EL (cell line): ENCODE measurements around the gene CDC34.

ENCODE experiments used
- DNase-seq: peaks from one replicate; pipeline ENCODE4 v3.0.0-alpha.2; 2016

Gene CDC34

DNA sequence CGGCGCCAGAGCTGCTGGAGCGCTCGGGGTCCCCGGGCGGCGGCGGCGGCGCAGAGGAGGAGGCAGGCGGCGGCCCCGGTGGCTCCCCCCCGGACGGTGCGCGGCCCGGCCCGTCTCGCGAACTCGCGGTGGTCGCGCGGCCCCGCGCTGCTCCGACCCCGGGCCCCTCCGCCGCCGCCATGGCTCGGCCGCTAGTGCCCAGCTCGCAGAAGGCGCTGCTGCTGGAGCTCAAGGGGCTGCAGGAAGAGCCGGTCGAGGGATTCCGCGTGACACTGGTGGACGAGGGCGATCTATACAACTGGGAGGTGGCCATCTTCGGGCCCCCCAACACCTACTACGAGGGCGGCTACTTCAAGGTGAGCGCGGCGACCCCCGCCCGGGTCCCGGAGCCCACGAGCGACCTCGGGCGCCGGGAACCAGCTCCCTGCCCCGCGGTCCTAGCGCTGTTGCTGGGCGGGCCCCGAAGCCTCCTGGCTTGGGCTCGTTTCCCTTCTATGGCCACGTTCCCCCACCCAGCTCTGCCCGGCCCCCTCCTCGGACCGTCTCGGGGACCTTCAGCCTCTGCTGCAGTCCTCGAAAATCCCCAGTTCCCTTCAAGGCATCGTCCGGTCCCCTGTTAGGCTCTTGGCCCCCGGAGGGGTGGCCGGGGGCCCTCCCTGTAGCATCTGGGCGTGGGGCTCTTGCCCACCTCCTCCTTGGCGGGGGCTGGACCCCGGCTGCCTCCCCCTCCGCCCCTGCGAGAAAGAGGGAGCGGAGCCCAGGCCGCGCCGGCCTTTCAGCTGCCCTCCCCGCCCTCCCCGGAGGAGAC lies at the start of gene CDC34:
TSS of gene CDC34 (plus strand) at position 8 of the 808 bp plus-strand sequence. CDS start at position 180, 172 bp downstream.
- DNase-seq, result no peak

GRCh38 chr19:482186-483041 lies 49.1 kb upstream of the CDC34 start:
- DNase-seq, result peak; percentile 40

DNA sequence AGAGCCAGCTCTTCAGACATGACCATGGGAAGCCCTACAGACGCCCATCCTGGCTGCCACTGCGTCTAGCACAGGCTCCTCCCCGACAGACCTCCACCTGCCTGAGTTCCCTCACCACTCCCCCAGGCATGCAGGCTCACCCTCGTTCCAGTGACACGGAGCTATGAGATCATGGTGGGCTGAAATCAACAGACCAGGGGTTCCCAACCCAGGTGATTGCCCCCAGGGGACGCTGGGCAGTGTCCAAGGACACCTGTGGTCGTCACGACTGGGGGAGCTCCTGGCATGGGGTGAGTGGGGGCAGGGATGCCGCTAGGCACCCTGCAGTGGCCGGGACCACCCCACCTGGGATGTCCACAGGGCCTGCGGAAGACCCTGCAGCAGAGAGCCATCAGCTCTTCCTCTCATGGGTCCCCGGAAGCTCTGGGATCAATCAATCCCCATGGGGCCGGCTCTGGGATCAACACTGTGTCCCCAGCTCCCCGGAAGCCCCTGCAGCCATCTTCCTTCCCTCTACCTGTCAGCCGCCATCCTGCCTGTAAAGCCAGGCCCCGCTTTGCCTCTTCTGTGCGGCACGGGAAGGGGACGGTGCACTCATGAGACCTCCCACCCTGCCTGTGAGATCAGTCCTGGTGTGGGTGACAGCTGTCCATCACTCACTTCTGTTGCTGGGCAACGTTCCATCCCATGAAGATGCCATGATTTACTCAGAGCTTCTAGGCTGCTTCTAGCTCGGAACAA lies 48.1 kb upstream of the CDC34 start:
- DNase-seq, result no peak

- no peak for DNase-seq
Observed at GRCh38 chr19:484494-484893, 47.1 kb upstream of the CDC34 start.

GRCh38 chr19:485077-485476 lies 46.5 kb upstream of the CDC34 start:
- no peak for DNase-seq

DNA sequence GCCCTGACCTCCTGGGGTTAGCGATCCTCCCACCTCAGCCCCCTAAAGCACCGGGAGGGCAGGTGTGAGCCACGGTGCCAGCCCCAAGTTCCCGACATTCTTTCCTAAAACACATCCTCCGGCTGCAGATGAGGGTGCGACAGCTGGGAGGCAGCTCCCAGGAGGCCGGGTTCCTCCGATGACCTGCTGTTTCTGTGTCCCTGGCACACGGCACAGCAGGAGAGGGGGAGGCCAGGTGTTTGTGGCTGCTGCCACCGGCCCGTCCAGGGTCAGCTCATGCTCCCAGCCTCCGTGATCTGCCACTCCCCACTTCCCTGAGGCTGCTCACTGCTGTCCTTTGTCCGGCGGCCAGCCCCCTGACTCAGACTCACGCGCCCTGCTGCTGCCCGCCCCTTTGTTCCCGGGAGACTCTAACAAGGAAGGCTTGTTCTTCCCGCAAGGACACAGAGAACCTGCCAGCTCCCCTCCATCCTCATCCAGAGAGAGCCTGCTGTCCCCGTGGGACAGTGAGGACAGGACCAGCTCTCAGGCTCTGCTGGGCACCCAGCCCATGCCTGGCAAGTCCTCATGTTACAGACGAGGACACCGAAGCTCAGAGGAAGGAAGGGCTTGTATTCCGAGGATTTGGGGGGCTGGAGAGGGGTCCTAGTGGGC lies 45.9 kb upstream of the CDC34 start:
- DNase-seq, result peak; percentile 60

DNA sequence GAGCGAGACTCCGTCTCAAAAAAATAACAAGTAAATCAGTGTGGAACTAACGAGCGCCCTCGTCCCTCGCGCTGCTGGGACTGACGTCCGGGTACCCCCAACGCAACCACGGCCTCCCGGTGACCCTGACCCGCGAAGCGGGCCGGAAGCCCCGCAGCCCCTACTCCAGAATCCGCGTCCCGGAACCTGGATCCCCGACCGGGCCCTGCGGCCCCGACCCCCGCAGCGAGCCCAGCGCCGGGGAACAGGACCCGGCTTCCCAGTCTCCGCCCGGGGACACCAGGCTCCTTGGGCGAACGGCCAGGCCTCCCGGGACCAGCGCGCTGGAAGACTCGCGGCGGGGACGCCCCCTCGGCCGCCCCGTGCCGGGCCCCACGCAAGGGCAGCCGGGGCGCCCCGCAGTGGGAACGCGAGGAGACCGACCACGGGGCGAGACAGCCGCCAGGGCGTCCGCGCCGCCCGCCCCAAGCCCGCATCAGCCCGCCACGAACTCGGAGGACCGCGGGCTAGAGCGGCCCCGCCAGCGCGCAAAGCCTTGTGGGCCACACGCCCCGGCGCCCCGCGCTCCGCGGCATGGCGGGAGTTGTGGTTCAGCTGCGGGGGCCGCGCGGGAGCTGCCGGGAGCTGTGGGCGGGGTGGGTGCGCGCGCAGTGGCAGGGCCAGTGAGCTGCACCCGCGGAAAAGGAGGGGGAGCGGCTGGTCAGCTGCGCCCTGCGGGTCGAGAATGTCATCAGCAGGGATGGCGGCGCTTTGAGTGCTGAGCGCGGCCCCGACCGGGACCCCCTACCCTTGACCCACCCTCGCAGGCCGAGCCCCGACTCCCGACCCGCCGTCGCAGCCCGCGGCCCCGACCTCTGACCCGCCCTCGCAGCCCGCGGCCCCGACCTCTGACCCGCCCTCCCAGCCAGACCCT lies 42.8 kb upstream of the CDC34 start:
- DNase-seq, result peak; percentile 93

DNA sequence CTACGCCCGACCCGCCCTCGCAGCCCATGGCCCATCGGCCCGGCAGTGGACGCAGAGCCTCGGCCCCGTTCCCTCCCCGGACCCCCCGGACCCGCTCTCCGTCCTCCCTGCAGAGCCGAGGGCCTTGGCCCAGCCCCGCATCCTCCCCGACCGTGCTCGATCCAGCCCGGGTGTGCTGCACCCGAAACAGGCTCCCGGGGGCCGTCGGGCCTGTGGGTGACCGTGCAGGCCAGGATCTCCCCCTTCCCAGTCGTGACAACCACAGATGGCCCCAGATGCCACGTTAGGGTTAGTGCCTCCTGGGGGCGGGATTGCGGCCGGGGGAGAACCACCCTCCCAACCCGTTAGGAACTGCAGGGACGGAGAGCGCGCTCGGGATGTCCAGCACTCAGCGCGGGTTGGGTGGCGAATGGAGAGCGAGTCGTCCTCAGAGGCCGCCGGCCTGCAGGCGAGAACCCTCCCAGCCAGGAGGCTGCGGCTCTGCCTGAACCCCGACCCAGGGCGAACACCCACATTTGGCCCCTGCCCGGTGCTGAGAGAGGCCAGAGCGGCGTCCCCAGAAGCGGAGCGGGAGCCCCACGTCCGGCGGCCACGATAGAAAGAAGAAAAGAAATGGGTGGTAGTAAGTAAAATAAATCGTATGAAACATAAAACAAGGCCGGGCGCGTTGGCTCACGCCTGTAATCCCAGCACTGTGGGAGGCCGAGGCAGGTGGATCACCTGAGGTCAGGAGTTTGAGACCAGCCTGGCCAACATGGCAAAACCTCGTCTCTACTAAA lies 42.0 kb upstream of the CDC34 start:
- peak; percentile 18 for DNase-seq

GRCh38 chr19:491146-491741 lies 40.3 kb upstream of the CDC34 start:
- no peak for DNase-seq

DNA sequence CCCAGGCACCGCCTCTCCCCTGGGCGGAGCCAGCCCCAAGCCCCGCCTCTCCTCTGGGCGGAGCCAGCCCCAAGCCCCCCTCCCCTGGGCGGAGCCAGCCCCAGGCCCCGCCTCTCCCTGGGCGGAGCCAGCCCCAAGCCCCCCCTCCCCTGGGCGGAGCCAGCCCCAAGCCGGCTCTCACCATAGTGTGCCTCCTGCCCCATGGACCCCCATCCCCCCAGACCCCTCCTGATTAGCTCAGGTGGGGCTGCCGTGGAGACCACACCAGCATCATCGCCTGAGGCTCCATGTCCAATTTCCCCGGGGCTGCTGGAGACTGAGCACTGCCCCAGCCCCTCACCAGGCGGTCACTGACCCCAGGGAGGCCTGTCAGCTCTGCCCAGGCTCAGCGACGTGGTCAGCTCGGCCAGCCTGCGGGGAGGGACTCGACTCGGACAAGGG lies 39.4 kb upstream of the CDC34 start:
- DNase-seq, result no peak

DNA sequence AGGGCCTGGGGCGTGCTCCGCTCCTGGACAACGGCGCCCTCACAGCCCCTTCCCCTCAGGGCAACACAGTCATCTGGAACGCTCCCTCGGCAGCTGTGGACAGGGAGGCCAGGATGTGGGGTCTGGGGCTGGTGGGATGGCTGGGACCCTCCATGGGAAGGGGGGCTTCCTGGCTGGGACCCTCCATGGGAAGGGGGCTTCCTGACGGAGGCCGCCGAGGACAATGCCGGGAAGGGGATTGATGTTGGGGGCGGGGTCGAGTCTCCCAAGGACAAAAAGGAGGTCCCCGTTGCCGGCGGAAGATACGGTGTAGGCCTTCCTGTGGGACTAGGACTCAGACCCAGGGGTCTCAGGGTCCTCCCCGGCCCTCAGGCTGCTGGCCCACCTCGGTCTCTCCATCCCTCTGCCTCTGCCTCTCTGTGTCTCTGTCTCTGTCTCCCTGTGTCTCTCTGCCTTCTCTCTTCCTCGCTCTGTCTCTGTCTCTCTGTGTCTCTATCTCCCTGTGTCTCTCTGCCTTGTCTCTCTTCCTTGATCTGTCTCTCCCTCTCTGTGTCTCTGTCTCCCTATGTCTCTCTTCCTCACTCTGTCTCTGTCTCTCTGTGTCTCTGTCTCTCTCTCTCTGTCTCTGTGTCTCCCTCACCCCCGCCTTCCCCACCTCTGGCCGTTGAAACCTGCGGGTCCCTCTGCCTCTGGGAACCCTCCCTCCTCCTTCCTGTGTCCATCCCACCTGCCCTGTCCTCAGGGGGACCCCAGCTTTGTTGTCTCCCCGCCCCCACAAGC lies 38.0 kb upstream of the CDC34 start:
- no peak for DNase-seq

DNA sequence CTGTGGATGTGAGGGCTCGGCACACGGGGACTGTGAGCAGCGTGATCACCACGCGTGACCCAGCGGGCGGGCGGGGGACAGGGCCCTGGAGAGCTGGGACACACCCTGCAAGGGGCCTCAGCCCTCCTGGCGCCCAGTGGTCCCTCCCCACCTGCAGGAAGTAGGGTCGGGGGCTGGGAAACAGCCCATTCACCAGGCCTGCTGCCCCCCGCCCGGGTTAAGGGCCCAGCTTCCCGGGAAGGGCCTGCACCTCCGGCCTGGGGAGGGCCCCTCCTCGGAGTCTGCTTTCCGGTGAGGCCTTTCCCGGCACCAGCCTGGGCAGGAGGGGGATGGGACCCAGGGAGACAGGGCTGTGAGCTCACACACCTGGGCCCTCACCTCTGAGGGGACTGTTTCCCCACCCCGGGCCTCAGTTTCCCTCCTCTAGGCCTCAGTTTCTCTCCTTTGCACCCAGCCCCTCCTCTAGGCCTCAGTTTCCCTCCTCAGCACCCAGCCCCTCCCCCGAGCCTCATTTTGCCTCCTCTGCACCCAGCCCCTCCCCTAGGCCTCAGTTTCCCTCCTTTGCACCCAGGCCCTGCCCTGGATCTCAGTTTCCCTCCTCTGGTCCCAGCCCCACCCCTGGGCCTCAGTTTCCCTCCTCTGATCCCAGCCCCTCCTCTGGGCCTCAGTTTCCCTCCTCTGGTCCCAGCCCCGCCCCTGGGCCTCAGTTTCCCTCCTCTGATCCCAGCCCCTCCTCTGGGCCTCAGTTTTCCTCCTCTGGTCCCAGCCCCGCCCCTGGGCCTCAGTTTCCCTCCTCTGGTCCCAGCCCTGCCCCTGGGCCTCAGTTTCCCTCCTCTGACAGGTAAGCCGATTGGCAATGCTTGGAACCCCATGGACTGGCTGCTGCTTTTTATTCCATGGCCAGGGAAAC lies 37.1 kb upstream of the CDC34 start:
- no peak for DNase-seq

- DNase-seq, result no peak
Observed at GRCh38 chr19:495081-495401, 36.5 kb upstream of the CDC34 start.

GRCh38 chr19:495402-496111 lies 36.0 kb upstream of the CDC34 start:
- DNase-seq, result peak; percentile 36

GRCh38 chr19:496112-496665 lies 35.4 kb upstream of the CDC34 start, which contains the start of gene MADCAM1:
Gene MADCAM1, plus strand, starts transcription at chr19:496486. Its CDS starts 14 bp downstream, at chr19:496500.
- DNase-seq, result no peak

DNA sequence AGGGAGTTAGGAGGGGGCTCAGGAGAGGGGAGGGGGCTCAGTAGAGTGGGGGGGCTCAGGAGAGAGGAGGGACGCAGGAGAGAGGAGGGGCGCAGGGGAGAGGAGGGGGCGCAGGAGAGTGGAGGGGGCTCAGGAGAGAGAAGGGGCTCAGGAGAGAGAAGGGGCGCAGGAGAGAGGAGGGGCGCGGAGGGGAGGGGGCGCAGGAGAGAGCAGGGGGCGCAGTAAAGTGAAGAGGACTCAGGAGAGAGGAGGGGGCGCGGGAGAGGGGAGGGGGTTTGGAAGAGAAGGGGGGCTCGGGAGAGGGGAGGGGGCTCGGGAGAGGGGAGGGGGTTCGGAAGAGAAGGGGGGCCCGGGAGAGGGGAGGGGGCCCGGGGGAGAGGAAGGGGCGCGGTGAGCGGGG lies 34.6 kb upstream of the CDC34 start:
- DNase-seq, result no peak

DNA sequence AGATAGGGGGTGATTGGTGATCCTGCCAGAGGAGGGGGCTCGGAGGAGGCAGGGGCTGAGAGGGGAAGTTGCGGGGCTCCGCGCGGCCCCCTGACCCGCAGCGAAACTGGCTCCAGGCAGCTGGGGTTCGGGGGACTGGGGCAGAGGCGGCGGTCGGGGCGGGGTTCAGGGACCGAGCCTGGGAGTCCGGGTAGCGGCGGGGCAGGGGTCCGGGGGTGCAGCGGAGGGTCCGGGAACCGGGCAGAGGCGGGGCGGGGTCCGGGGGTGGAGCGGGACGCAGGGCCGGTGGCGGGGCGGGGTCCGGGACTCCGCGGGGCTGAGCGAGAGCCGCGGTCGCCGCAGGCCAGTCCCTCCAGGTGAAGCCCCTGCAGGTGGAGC lies 34.1 kb upstream of the CDC34 start:
- no peak for DNase-seq
